GM12891 (cell line): ENCODE results near the gene MAGEB2.
"Not testable (repeated sequence)": the region's sequence is repeated elsewhere in the genome, so short reads cannot be mapped to it uniquely, and the experiment has no call there.

ENCODE experiments used
- POLR2A ChIP-seq: IDR thresholded peaks from 2 replicates; pipeline ENCODE4 v1.6.1; 2011; ENCODE audit warnings: low read depth, low read length, control low read depth
- POLR2AphosphoS5 ChIP-seq: IDR thresholded peaks from 2 replicates; pipeline ENCODE4 v1.6.1; 2011; ENCODE audit warnings: low read depth, low read length, control low read depth
- TAF1 ChIP-seq: IDR thresholded peaks from 2 replicates; pipeline ENCODE4 v1.6.1; 2011; ENCODE audit warnings: low read depth, low read length, control low read depth

DNA sequence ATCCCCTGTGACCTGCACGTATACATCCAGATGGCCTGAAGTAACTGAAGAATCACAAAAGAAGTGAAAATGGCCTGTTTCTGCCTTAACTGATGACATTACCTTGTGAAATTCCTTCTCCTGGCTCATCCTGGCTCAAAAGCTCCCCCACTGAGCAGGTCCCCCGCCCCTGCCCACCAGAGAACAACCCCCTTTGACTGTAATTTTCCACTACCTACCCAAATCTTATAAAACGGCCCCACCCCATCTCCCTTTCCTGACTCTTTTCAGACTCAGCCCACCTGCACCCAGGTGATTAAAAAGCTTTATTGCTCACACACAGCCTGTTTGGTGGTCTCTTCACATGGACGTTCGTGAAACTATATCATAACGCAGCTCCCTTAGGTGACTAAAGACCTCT is 21.5 kb upstream of the MAGEB2 start:
- not testable (repeated sequence) for TF ChIP-seq POLR2A, TAF1, POLR2AphosphoS5
